ENCODE data around the gene NAA15.
"Not testable (repeated sequence)": the region's sequence is repeated elsewhere in the genome, so short reads cannot be mapped to it uniquely, and the experiment has no call there.

The NAA15 gene

GRCh38 chr4:139450586-139450985 lies 149.3 kb downstream of the NAA15 start:
- DNase-seq (ENCODE audit: low read depth), result no peak

- no peak for DNase-seq (ENCODE audit: low read depth)
Measured at GRCh38 chr4:139451997-139452396, 150.7 kb downstream of the NAA15 start.

- DNase-seq (ENCODE audit: low read depth), result peak; percentile 50
Measured at GRCh38 chr4:139453041-139453370, 151.7 kb downstream of the NAA15 start.

GRCh38 chr4:139453371-139454110 lies 152.2 kb downstream of the NAA15 start:
- DNase-seq (ENCODE audit: low read depth), result peak; percentile 94

GRCh38 chr4:139454111-139455045 lies 153.1 kb downstream of the NAA15 start, which contains the start of gene RAB33B:
Gene RAB33B, plus strand, starts transcription at chr4:139454121. Its CDS starts 75 bp downstream, at chr4:139454196.
- DNase-seq (ENCODE audit: low read depth), result no peak

- DNase-seq (ENCODE audit: low read depth), result no peak
Measured at GRCh38 chr4:139455126-139455538, 153.8 kb downstream of the NAA15 start.

- DNase-seq (ENCODE audit: low read depth), result no peak
Measured at GRCh38 chr4:139457318-139457717, 156.0 kb downstream of the NAA15 start.

GRCh38 chr4:139458543-139458942 lies 157.2 kb downstream of the NAA15 start:
- DNase-seq (ENCODE audit: low read depth), result no peak

GRCh38 chr4:139458999-139459398 lies 157.7 kb downstream of the NAA15 start:
- no peak for DNase-seq (ENCODE audit: low read depth)

GRCh38 chr4:139460565-139460964 lies 159.3 kb downstream of the NAA15 start:
- DNase-seq (ENCODE audit: low read depth), result no peak

GRCh38 chr4:139461022-139461628 lies 159.8 kb downstream of the NAA15 start:
- DNase-seq (ENCODE audit: low read depth), result no peak

GRCh38 chr4:139464512-139464911 lies 163.2 kb downstream of the NAA15 start:
- not testable (repeated sequence) for DNase-seq (ENCODE audit: low read depth)

GRCh38 chr4:139465922-139466321 lies 164.6 kb downstream of the NAA15 start:
- no peak for DNase-seq (ENCODE audit: low read depth)

- DNase-seq (ENCODE audit: low read depth), result not testable (repeated sequence)
Measured at GRCh38 chr4:139468756-139469155, 167.5 kb downstream of the NAA15 start.

GRCh38 chr4:139469216-139469615 lies 167.9 kb downstream of the NAA15 start:
- DNase-seq (ENCODE audit: low read depth), result no peak

All from activated T-cell treated with anti-CD3 and anti-CD28 coated beads for 1 hour (primary cell).